DMS153 treated with DMSO at 0.1 percent for 48 hours (cell line): ENCODE measurements around the gene IL12A.
A peak's percentile ranks its signal among the peaks of the same experiment; 100 is the strongest.

Experiments
- DNase-seq: peaks from one replicate; lab custom pipeline; 2025; ENCODE audit not compliant: unreplicated experiment; lab: John Stamatoyannopoulos, UW

The IL12A gene

GRCh38 chr3:159989973-159990846 is 1.6 kb downstream of the IL12A start:
- DNase-seq = no peak

DNA sequence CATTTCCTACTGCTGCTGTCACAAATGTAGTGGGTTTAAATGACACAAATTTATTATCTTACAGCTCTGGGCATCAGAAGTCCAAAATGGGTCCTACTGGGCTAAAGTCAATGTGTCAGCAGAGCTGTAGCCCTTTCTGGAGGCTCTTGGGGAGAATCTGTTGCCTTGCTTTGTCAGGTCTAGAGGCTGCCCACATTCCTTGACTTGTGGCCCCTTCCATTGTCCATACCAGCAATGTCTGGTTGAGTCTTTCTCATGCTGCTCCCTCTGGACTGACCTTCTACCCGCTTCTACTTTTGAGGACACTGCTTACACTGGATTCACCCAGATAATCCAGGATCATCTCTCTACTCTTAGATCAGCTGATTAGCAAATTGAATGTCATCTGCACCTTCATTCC is 3.0 kb downstream of the IL12A start:
- no peak for DNase-seq

DNA sequence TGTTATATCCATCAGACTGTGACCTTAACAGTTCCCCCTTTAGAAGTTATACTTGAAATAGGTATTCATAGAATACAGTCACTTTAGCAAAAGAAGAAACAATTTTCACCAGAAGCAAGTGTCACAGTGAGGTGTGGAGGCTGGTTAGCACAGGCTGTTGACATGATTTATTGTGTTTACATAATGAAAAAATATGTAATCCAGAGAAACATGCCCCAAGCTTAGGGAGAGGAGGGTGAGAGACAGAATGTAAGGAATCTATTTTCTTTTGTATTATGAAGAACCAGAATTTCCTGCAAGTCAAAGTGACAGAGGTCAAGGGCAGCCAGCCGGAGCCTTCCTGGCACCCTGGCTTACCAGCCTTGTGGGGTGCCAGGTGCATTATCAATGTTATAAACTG is 4.0 kb downstream of the IL12A start:
- DNase-seq = no peak

GRCh38 chr3:159994182-159994581 is 5.5 kb downstream of the IL12A start:
- DNase-seq = no peak

DNA sequence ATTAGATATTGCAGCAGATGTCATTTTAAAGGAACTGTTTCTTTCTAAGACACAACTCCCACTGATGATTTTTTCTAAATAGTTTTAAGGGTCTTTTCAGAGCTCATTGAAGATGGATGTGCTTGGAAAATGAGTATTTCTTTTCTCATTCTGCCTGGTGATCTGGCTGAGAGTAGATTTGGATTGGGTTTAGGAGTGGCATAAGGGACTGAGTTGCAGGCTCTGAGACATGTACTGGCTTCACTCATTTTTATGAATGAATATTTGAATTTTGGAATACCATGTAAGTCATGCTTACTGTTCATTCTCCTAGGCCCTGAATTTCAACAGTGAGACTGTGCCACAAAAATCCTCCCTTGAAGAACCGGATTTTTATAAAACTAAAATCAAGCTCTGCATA is 6.5 kb downstream of the IL12A start:
- no peak for DNase-seq

- no peak for DNase-seq
These were observed 7.4 kb downstream of the IL12A start for GRCh38 chr3:159996018-159996417.

- no peak for DNase-seq
These were observed 8.3 kb downstream of the IL12A start for GRCh38 chr3:159996959-159997358.

DNA sequence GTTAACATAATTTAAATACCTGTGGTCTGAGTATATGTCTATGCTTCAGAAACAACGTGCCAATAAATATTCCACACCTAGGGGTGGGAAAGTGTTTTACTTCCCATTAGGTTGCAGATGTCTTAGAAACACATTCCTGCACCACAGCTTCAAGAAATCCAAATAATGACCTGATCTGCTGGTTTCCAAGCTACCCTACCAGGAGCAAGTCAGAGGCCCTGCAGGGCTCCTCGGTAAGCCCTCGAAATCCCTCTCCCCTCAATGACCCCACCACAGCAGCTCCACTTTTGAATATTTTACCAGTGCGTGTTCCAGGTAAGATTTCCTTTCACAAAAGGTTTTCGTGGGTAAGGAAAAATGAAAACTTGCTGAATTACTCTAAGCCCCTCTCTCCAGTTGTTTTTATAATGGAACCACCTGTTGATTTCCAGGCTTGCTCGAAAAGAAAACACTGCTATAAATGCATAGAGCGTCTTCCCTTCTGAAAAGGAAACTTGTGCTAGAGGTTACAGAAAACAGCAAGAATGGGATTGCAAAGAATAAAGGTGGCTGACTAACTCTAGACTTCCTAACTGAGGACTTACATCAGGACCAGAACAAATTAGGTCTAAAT is 12.6 kb downstream of the IL12A start:
- no peak for DNase-seq

DNA sequence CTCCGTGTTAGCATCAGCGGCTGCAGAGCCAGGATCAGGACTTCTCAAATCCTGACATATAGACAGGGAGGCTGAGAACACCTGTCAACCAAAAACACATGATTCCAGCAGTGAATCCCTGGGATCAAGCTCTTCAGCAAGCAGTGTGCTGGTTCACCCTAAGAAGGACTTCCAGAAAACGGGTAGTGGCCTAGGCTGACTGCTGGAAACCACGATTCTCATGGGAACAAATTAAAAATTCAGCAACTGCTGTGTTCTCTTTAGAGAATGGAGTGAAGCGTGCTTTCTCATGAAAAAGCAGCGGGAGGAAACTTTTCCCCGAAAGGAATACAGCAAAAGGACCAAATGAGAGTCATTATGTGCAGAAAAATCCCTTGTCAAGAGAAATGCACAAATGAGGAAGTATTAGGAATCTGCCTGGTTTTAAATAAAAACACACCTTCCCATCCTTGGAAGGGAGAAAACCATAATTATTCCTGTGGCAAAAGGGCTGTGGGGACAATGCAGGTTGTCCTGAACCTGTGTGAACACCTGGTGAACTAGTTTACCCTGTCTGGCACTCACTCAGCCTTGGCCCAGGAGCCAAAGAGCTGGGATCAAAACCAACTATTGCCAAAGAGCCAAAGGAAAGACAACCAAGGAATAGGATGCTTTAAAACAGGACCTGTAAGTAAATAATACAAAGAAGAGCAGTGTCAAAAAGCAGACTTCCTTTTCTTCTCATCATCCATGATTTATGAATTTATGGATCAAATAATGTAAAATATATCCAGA is 13.4 kb downstream of the IL12A start:
- no peak for DNase-seq

DNA sequence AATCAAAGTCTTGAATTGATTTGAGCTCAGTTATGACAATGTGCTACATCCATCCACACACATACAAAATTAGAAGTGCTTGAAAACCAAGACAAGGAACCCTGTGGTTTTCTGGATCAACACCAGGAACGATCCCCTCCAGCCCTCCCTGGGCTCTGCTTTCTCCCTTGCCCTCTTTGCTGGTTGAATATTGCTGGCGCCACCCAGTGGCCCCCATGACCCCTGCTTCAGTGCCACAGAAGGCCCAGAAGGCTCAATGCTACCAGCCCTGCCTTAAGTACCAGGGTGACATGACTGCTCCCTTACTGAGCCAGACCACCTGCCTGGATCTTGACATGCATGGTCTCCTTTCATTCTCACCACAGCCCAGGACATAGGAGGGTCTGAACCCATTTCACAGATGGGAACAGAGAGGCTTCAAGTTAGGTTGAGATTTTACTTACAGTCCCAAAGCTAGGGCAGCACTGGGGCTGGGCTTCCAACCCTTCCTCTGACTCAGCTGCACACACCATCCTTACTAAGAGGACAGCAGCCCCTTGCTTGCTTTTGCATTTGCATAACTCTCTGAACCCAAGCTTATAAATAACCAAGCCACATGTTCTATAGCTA is 15.0 kb downstream of the IL12A start:
- peak; percentile 18 for DNase-seq

GRCh38 chr3:160005004-160005403 is 16.4 kb downstream of the IL12A start:
- no peak for DNase-seq

- DNase-seq = peak; percentile 34
These were observed 17.9 kb downstream of the IL12A start for GRCh38 chr3:160006282-160007163.

GRCh38 chr3:160008961-160009360 is 20.3 kb downstream of the IL12A start:
- DNase-seq = no peak

DNA sequence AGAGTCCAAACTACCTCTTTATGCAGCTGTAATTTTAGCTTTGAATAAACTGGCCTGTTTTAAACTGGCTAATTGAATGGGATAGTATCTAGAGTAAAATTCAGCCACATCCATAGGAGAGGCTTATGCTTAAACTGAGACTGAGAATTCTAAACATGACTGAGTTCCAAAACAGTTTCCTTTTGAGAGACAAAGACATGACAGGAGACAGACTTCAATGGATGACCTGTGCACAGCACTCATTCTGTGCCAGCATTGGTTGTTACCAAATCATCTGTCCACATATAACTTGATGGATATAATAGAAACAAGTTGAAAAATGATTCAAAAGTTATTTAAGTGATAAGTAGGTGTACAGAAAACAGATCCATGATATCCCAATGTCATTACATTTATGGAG is 20.9 kb downstream of the IL12A start:
- DNase-seq = no peak

GRCh38 chr3:160010578-160010977 is 21.9 kb downstream of the IL12A start:
- no peak for DNase-seq

- no peak for DNase-seq
These were observed 23.5 kb downstream of the IL12A start for GRCh38 chr3:160012108-160012507.

DNA sequence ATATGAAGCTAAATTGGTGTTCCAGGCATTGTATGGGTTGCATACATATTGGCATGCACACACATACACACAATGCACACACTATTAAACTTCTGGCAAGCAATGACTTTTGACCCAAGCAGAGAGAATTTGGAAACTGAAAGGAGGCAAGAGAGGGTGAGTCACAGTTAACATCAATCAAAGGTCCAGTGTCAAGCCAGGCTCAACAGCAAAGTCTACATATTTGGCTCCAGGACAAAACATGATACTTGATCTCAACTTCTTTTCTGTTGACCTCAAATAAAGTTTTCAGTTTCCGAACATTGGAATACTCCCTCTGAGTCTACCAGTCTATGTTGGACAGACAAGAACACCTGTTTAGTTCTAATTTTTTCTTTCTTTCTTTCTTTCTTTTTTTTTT is 28.3 kb downstream of the IL12A start:
- DNase-seq = no peak

- peak; percentile 6 for DNase-seq
These were observed 30.3 kb downstream of the IL12A start for GRCh38 chr3:160018959-160019358.

DNA sequence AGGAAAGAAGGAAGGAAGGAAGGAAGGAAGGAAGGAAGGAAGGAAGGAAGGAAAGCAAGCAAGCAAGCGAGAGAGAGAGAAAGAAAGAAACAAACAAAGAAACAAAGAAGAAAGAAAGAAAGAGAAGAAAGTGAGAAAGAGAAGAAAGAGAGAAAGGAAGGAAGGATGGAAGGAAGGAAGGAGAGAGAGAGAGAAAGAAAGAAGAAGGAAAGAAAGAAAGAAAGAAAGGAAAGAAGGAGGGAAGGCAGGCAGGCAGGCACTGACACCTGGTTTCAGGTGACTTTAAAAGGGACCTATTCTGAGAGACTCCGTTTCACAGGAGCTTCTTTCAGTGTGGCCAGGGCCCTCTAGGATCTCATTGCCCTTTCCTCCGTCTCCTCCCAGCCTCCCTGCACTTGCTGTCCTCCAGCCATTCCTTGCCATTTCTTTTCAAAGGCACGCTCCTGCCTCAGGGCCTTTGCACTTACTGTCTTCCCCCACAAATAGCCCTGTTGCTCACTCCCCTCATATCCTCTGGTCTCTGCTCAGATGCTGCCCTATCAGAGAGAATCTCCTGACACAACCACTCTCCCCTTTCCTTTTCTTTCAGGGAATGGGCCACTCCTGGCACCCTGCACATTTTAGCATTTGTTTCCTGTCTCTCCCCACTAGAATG is 31.5 kb downstream of the IL12A start:
- DNase-seq = no peak

GRCh38 chr3:160022068-160022467 is 33.4 kb downstream of the IL12A start:
- DNase-seq = no peak
